Dedifferentiated amniotic fluid mesenchymal stem cell (primary cell): ENCODE results near the gene CTU1.

Source experiments
- DNase-seq: peaks from one replicate; pipeline ENCODE4 v3.0.0-alpha.2; 2016; ENCODE audit errors: extremely low spot score

CTU1 gene

DNA sequence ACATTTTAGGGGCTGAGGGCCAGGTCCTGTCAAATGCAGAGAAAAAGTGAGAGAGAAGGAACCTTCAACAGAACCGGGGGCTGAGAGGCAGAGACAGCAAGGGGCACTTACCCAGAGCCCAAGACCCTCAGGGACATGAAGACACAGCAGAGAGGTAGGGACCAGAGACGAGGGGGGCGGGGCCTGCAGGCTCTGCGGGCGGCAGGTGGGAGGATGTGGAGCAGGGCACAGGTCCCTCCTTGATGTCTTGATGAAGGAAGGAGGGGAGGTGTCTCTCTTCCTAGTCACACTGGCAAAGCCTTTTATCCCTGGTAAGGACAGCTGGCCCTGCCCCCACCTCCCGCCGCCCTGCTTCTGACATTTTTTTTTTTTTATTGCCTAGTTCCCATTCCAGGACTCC lies 25.6 kb downstream of the CTU1 start, which contains the start of gene KLK14:
Gene KLK14, minus strand, starts transcription at position 277 of the 400 bp plus-strand sequence. Its CDS starts 273 bp downstream, at position 4.
- no peak for DNase-seq

DNA sequence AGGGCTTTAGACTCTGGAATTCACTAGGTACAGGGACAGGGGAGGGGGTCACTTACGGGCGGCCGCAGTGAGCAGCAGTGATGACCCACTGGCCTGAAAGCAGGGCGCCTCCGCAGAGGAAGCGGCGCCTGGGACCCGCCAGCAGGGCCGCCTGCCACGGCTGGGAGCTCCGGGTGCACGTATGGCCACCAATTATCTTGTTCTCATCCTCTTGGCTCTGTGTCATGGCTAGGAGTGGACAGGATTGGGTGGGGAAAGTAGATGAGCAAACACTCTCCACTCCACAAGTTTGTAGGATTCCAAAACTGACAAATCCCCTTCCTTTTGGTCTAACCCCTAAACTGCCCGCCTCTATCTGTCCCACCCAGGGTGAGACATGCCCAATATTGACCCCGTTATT lies 26.7 kb downstream of the CTU1 start:
- no peak for DNase-seq

DNA sequence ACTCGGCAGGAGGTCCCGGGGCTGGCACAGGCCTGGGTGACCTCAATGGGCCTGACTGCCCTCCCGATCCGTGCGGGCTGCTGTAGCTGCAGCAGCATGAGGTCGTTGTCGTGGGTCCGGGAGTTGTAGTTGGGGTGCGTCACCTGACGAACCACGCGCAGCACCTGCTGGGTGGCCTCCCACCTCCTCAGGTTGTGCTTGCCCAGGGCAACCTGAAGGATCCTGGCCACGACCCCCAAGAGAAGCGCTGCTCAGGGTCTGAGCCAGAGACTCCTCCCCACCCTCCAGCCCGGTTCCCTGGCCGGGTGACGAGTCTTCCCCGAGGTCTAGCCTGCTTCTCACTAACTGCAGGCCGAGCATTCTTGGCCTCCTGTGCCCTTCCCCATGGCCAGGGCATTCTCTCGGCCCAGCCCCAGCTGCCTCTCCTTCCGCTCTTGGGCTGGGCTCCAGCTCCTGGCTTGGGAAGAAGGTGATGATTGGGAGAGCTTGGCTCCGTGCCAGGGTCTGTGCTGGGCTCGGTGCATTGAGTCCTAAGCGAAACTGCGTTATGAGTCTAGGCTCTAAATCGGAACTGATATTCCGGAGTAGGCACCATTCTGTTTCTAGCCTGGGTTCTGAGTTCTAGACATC lies 28.6 kb downstream of the CTU1 start:
- no peak for DNase-seq

DNA sequence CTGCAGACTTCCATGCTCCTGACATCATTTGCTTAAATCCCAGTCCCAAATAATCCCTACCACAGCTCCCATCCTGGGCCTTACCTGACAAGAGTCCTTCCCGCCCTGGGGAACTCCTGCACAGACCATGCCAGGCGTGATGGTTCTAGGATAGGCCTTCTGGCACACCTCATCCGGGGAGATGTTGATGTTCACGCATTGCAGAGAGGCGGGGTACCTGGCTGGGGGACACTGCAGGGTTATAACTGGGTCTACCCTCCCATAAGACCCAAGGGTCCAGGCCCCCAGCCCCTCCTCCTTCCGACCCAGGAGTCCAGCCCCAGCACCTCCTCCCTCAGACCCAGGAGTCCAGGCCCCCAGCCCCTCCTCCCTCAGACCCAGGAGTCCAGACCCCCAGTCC lies 29.5 kb downstream of the CTU1 start:
- DNase-seq: no peak

DNA sequence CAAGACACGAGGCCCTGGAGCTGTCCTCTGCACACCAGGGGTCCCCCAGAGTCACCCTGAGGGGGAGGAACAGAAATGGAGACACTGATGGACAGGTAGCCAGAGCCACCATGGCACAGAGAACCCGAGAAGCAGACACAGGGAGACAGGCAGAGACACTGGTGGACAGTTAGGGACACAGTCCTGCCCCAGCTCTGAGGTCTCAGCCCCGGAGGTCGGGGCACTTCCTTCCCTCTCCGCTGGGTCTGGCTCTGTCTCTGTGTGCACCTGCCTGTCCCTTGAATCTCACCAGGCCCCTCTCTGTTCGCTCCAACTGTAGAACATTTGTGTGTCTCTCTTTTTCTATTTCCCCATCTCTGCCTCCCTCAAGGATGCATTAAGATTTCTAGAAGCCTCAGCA lies 30.1 kb downstream of the CTU1 start:
- DNase-seq: no peak

DNA sequence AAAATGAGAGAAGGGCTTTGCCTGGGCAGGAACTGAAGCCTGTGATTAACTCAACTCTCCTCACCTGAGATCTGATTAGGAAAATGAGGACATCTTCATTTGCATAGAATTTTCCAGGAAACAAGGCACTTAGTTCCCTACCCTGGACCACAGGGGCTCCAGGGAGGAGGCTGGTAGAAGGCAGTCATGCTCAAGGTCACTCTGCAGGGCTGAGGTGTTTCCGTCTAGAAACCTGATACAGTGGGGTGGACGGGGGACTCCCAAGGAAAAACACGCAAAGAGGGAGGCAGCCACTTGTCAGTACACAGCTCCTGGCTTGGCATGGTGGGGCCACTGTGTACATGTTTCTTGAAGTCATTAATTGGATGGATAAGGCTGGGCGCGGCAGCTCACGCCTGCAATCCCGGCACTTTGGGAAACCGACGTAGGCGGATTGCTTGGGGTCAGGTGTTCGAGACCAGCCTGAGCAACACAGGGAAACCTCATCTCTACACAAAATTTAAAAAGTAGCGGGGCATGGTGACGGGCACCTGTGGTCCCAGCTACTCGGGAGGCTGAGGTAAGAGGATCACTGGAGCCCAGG lies 31.5 kb downstream of the CTU1 start:
- DNase-seq: no peak

DNA sequence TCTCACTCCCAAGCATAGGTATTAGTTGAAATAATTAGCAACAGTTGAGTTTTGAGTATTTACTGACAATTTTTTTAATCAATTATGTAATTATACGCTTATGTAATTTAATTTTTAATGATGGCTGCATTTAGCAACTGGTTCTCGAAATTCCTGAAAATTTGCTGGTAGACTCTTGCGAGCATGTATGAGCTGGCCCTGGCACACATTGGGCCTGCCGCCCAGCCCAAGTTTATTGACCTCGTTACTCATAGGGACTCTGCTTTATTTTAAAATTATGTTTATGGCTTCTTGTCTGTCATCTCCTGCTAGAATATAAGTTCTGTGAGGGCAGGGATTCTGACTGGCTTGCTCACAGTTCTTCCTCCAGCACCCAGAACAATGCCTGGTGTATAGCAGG lies 32.2 kb downstream of the CTU1 start:
- no peak for DNase-seq

DNA sequence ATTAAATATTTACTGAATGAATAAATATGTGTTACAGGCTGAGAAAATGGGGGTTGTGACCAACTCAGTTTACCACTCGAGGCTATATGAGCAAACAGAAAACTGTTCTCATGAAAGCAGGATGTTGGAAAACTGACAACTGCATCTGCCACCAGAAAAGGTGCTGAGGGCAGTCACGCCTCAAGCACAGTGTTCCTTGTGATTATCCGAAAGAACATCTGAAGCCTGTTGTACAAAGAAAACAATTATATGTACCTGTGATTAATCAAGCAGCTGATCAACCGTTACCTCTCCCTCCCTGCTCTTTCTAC lies 37.2 kb downstream of the CTU1 start:
- no peak for DNase-seq

DNA sequence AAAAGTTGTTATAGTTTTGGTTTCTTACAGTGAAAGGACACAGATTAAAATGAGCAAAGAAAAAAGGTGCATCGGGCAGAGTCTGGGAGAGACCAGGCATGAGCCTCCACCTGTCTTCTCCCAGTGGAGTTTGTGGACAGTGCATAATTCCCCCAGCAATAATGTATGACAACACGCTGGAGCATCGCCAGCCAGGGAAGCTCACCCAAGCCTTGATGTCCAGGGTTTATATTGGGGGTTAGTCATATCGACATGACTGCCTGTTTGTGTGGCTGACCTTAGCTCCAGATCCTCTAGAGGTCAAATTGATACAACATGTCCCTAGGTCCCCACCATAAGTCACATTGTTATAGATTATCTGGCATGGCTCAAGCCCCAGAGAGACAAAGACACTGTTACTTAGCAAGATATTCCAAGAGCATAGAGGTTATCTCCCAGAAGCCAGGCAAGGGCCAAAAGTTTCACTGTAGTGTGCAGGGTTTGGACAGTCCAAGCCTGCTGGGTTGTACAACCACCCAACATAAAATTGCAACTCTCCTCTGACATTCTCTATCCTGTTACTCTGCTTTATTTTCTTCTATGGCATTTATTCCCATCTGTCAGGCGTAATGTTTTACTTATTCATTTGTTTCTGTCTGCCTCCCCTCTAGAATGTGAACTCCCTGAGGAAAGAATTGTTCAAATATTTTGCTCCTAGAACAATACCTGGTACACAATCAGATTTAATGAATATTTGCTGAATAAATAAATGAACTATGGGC lies 37.7 kb downstream of the CTU1 start:
- DNase-seq: no peak

DNA sequence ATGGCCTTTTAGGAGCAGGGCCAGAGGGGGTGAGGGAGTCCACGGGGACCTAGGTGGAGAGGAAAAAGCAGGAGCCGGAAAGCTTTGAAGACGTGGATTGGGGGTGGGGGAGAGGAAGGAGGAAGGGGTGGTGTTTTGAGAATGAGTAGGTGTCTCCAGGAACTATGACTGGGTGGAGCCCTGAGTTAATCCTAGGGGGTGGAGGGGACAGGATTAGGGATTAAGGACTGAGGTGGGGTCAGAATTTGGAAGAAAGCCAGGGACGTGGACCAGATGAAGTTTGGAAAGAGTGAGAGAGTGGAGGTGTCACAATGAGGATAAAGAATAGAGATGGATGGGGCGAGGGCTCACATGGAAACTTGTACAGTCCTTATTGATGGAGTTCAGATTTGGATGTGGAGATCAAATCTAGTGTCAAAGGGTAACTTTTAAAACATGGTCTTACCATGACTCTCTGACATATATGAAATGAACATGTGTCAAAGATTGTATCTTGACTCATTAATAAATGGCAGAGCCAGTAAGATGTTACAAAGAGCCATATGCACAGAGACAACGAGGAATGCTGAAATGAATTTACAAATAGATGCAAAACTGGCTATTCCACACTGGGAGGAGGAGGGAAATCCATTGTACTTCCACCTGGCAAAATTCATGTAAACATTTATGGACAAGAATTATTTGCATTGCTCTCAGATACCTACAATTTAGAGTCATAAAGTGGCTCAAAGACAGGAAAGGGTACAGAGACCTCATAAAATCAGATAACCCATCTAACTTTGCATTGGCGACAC lies 41.6 kb downstream of the CTU1 start:
- no peak for DNase-seq

DNA sequence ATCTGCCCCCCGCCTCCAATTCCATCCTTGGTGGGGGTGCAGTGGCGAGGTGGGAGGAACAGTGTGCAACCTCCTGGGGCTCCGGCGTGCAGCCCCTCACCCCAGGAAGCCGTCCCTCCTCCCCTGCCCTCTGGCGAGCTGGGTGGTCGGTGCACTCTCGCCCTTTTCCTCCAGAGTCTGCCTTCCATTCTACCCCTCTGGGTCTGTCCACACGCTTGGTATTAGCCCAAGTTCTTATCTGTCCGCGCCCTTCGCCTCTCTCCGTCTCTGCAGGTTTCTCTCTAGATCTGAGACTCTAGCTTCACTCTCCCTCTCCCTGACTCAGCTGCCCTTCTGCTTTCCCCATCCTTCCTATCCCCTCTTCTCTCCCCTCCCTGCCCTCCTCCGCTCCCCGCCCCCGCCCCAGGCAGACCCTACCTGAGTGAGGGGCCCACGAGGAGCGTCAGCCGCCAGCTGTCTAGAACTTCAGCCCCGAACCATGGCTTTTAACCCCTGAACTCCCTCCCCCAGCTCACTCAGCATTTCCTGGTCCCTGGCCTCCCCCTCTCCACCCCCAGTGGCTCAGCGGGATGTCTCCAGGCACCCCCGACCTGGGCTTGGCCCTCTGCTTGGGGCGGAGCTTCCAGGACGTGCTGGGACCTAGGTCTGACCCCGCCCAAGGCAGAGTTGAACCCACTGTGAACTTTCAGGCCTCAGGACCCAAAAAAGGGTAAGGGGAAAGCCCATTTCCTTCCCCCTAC lies 42.8 kb downstream of the CTU1 start:
- no peak for DNase-seq

DNA sequence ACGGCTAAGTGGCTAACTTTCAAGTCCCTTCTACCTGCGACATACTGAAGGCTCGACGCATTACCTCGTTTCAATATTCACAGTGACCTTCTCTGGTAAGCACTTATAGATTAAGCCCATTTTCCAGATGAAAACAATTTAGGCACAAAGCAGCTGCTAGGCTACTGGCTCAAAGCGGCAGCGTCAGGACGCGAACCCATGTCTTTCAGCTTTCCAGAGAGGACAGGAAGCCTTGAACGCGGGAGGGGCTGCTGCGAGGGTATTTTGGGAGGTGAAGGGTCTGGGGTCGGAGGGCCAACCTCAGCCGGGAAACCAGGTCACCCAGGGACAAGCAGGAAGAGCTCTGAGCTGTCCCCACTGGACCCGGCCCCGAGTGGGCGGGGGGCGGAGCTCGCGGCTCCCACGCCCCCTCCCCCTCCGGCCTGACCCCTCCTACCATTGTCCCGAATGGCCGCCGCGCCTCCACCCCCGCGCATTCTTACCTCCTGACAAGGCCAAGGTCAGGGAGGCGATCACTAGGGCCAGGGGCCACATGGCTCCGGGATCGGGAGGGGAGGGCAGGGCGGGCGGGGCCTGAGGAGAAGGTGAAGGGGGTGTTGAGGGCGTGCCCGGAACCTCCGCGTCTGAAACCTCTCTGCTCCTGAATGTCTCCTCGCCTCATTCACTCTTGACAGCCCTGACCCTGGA lies 43.5 kb downstream of the CTU1 start, which contains the start of gene KLK13:
Gene KLK13, minus strand, starts transcription at position 559 of the 687 bp plus-strand sequence. Its CDS starts 25 bp downstream, at position 534.
- no peak for DNase-seq

DNA sequence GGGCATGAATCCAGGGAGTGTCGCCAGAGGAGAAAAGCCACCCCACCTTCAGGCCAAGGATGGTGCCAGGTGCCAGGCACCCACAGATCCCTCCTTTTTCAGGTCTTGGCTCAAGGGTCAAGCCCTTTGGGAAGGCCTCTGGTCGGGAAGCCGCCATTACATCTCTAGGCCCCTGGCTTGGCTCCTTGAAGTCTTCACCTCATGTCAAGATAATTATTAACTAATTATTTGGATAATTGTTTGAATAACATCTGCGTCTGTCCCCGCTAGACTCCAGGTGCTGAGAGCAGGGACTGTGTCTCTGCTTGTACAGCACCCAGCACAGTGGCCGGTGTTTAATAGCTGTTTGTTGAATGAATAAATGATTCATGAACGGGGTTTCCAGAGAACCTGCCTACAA lies 44.5 kb downstream of the CTU1 start:
- DNase-seq: no peak

DNA sequence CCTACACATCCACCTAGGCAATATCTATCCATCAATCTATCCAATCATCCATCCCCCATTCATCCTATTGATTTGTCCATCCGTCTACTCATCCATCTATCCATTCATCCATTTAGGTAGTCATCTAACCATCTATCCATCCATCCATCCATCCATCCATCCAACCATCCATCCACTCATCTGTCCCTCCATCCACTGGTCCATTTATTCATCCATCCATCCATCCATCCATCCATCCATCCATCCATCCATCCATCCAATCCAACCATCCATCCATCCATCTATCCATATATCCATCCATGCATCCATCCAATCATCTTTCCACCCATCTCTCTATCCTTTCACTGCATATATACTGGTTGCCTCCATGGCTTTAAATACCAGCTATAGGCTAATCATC lies 47.2 kb downstream of the CTU1 start:
- no peak for DNase-seq

DNA sequence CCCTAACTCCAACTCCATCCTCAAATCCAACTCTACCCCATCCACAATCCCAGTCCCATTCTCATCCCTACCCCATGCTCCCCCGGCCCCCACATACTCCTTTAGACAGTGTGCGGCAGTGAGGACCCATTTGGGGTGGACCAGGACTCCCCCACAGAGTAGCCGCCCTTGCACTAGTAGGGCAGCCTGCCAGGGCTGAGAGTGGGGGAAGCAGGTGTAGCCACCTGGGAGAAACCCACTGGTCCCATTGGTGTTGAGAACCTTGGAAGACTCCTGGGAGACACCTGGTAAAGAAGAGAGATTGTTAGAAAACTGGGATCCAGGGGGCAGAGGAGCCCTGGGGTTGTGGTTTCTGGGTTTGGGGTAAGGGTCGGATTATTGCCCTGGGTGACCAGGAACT lies 47.9 kb downstream of the CTU1 start:
- DNase-seq: no peak

DNA sequence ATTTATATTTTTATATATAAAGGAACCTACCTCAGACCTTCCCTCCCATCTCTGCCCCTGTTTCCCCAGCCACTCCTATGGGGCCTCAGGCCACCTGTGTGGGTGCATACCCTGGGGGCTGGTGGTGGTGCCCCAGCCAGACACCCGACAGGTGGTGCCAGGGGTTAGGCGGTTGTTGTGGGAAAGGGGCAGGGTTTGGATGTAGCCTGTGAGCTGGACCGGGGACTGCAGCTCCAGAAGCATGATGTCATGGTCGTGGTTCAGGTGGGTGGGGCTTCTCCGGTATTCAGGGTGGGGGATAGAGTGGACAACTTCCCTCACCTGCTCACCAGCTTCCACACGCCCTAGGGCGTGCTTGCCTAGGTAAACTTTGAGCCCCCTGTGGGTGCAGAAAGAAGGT lies 48.5 kb downstream of the CTU1 start:
- no peak for DNase-seq

DNA sequence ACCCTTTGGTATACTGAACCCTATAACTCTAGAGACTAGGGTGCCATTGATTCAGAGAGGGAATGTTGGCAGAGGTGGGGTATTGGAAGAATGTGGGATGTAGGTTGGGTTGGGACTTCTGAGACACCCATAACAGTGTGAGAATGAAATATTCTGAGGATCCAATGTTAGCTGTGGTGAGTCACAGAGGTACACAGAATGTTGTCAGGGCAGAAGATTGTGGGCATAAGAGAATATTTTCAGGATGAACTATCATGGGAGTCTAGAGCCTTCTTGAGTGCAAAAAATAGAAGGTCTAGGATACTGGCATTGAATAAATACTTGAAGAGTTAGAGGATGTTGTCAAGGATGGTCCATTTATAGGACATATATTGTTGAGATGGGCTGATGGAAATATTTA lies 52.3 kb downstream of the CTU1 start:
- no peak for DNase-seq
